B cell (primary cell): ENCODE results near the gene MEGF11. TPM values are rescaled to one million over a fixed set of nuclear protein-coding genes. Genes with fewer than 3 reads are reported as not detected.

Experiments
- ATAC-seq: fragments of 200-7000 bp; cut with Tn5 transposase; one replicate; pipeline ENCODE4 v1.10.0; 2021; ENCODE audit warnings: low read depth, mild to moderate bottlenecking, moderate number of reproducible peaks, moderate library complexity
- CTCF ChIA-PET: fragments of 350-600 bp; sonication (Branson Sonifier 250); formaldehyde crosslinking; loops from one replicate; lab custom pipeline; 2021; ENCODE audit warnings: antibody characterized with exemption, inconsistent platforms; lab: Charles Lee
- POLR2A ChIA-PET: fragments of 350-600 bp; sonication (Branson Sonifier 250); formaldehyde crosslinking; loops from one replicate; lab custom pipeline; 2021; ENCODE audit warnings: antibody characterized with exemption; lab: Charles Lee
- DNase-seq: peaks from one replicate; pipeline ENCODE4 v3.0.0; 2013
- H2AFZ ChIP-seq: 2 replicates; pipeline ENCODE4 v1.6.1; 2012; ENCODE audit warnings: mild to moderate bottlenecking, low read depth, low read length; ENCODE audit not compliant: insufficient read depth, poor library complexity, severe bottlenecking
- H3K27ac ChIP-seq, 2 donors: 1 replicate in 1 of 2; 2 replicates in 1 of 2; pipeline ENCODE4 v1.5.1; 2012 to 2013; ENCODE audit warnings: low read length in 2 of 2, mild to moderate bottlenecking in 2 of 2, moderate library complexity in 1 of 2
- H3K27me3 ChIP-seq, 4 experiments: fragments of 200-600 bp in 1 of 4; sonication (generic) in 1 of 4; replicated peaks in 1 of 4; 1 replicate in 2 of 4; 2 replicates in 2 of 4; pipeline versions ENCODE4 v1.6.1 to v1.7.0; 2013 to 2016; ENCODE audit warnings: low read length in 3 of 4, mild to moderate bottlenecking in 2 of 4, mixed read lengths in 1 of 4, moderate library complexity in 1 of 4; ENCODE audit not compliant: insufficient read depth in 4 of 4, control insufficient read depth in 3 of 4; ENCODE audit errors: control extremely low read depth in 1 of 4
- H3K36me3 ChIP-seq, 2 experiments: replicated peaks in 1 of 2; 1 replicate in 1 of 2; 2 replicates in 1 of 2; pipeline versions ENCODE4 v1.6.1 to v1.7.1; 2013; ENCODE audit warnings: low read length in 1 of 2; ENCODE audit not compliant: insufficient read depth in 2 of 2, control insufficient read depth in 1 of 2; ENCODE audit errors: control extremely low read depth in 1 of 2, extremely low read depth in 1 of 2
- H3K4me1 ChIP-seq, 2 donors: fragments of 200-600 bp in 1 of 2; sonication (generic) in 1 of 2; 1 replicate in 1 of 2; 2 replicates in 1 of 2; pipeline versions ENCODE4 v1.5.1 to v1.6.1; 2013 to 2017; ENCODE audit warnings: low read length in 2 of 2; ENCODE audit not compliant: control insufficient read depth in 2 of 2, insufficient read depth in 2 of 2
- H3K4me2 ChIP-seq: replicated peaks from 2 replicates; pipeline ENCODE3; 2012; ENCODE audit warnings: mild to moderate bottlenecking, low read depth, low read length; ENCODE audit not compliant: poor library complexity, severe bottlenecking
- H3K4me3 ChIP-seq, 5 experiments: fragments of 200-600 bp in 1 of 5; sonication (generic) in 1 of 5; 1 replicate in 3 of 5; 2 replicates in 2 of 5; pipeline versions ENCODE4 v1.5.1 to v1.7.0; 2011 to 2016; ENCODE audit warnings: low read length in 4 of 5, mild to moderate bottlenecking in 4 of 5, low read depth in 2 of 5, control low read depth in 1 of 5, moderate library complexity in 1 of 5; ENCODE audit not compliant: insufficient read depth in 1 of 5; ENCODE audit errors: control extremely low read depth in 1 of 5, extremely low read depth in 1 of 5
- H3K79me2 ChIP-seq: fragments of 200-600 bp; sonication (generic); one replicate; pipeline ENCODE4 v1.6.0; 2016; ENCODE audit warnings: low read length; ENCODE audit not compliant: control insufficient read depth, insufficient read depth
- H3K9ac ChIP-seq: fragments of 200-600 bp; sonication (generic); 2 replicates; pipeline ENCODE4 v1.6.1; 2017; ENCODE audit warnings: mild to moderate bottlenecking, low read length, moderate library complexity
- H3K9me3 ChIP-seq, 3 donors: one replicate each; pipeline versions ENCODE4 v1.6.1 to v1.7.1; 2013; ENCODE audit warnings: low read length in 2 of 3; ENCODE audit not compliant: control insufficient read depth in 2 of 3, insufficient read depth in 1 of 3; ENCODE audit errors: control extremely low read depth in 1 of 3
- H4K20me1 ChIP-seq: 2 replicates; pipeline ENCODE4 v1.6.0; 2012; ENCODE audit warnings: mild to moderate bottlenecking, low read length; ENCODE audit not compliant: insufficient read depth, control insufficient read depth, poor library complexity, severe bottlenecking
- H3K27ac Mint-ChIP-seq: one replicate; pipeline ENCODE4 v1.8.0; 2021; ENCODE audit warnings: mixed read lengths
- H3K27me3 Mint-ChIP-seq: one replicate; pipeline ENCODE4 v1.8.0; 2021; ENCODE audit warnings: mixed read lengths
- H3K4me1 Mint-ChIP-seq: one replicate; pipeline ENCODE4 v1.8.0; 2021; ENCODE audit warnings: mixed read lengths
- H3K4me3 Mint-ChIP-seq: one replicate; pipeline ENCODE4 v1.8.0; 2021; ENCODE audit warnings: mixed read lengths
- H3K9me3 Mint-ChIP-seq: one replicate; pipeline ENCODE4 v1.8.0; 2022; ENCODE audit warnings: mixed read lengths; ENCODE audit not compliant: insufficient read depth
- EZH2 ChIP-seq: IDR thresholded peaks from 2 replicates; pipeline ENCODE4 v1.6.1; 2012; ENCODE audit warnings: borderline replicate concordance, low read depth, mild to moderate bottlenecking, moderate library complexity, low read length; ENCODE audit not compliant: insufficient read depth, poor library complexity, severe bottlenecking
- WGBS: methylation state at CpG from one replicate; pipeline ENCODE4 v1.1.5; 2013; ENCODE audit warnings: missing lambda C conversion rate; ENCODE audit not compliant: insufficient coverage; 5-methylcytosine and 5-hydroxymethylcytosine counted together
- intact Hi-C: fragments of 100-400 bp; cut with micrococcal nuclease; formaldehyde crosslinking; loops from one replicate; pipeline ENCODE4 v1.10.0; 2022
- polyA plus RNA-seq: library from polyadenylated mRNA; depleted of rRNA; stranded (reverse); fragments of >200 nt; gene quantifications from 2 replicates; pipeline ENCODE4 v1.2.3, GENCODE V29; 2012
- total RNA-seq, 2 donors: library from RNA; stranded (reverse); fragments of 120-200 nt in 1 of 2; gene quantifications; 1 replicate in 1 of 2; 2 replicates in 1 of 2; pipeline versions ENCODE4 v1.2.3 to v1.2.4, GENCODE V29; 2013 to 2022
- TF ChIP-seq, protein P1 (sequence below): fragments of 200-600 bp; IDR thresholded peaks from one replicate; pipeline ENCODE4 v1.8.0; 2022; ENCODE audit warnings: antibody characterized with exemption, mild to moderate bottlenecking

The MEGF11 gene
- total and polyA plus RNA-seq, 2 donors (not counting 1 experiment from before 2014, with no cell fraction given), result 0.04 to 0.34 TPM

DNA sequence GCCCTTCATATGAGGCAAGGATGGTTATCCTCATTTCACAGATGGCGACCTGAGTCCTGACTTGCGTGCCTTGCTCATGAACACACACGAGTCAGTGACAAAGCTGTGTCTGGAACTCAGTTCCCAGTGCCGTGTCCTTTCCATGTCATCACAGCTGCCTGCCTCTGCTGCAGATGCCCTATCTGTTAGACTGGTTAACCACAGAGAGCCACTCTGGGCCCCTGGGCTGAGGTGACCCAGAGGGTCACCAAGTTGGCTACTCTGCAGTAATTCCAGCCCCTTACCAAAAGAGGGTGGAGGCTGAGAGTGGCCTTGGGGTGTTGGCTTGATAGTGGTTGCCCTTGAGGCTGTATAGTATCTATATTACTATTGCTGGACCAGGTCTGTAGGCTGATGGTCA is 343.2 kb downstream of the MEGF11 start:
- H3K9me3 Mint-ChIP-seq, result no peaks in the 10 kb centered on the region
- Histone ChIP-seq H3K9ac (no peak overlapping the region), H3K36me3 (peaks cover 0 to 20% of the 10 kb centered on the region in 2 experiments), H3K79me2 (no peaks in the 10 kb centered on the region), H3K4me1 (peaks cover 7 to 8% of the 10 kb centered on the region in 2 donors), H2AFZ (no peak overlapping the region), H3K4me2 (no peak overlapping the region), H3K9me3 (no peaks in the 10 kb centered on the region), H3K27me3 (no peaks in the 10 kb centered on the region), H3K4me3 (no peak overlapping the region), H3K27ac (no peak overlapping the region), H4K20me1 (no peaks in the 10 kb centered on the region)
- ChIA-PET CTCF (no interaction called here), POLR2A (no interaction called here)
- DNase-seq (no peak), ATAC-seq (no peak)
- H3K4me3 Mint-ChIP-seq, result no peak overlapping the region
- intact Hi-C loops, result no loop called here
- WGBS, result 97% methylated on average over 4 of the region's 4 CpGs
- no peaks in the 10 kb centered on the region for H3K27me3 Mint-ChIP-seq
- TF ChIP-seq, protein P1, sequence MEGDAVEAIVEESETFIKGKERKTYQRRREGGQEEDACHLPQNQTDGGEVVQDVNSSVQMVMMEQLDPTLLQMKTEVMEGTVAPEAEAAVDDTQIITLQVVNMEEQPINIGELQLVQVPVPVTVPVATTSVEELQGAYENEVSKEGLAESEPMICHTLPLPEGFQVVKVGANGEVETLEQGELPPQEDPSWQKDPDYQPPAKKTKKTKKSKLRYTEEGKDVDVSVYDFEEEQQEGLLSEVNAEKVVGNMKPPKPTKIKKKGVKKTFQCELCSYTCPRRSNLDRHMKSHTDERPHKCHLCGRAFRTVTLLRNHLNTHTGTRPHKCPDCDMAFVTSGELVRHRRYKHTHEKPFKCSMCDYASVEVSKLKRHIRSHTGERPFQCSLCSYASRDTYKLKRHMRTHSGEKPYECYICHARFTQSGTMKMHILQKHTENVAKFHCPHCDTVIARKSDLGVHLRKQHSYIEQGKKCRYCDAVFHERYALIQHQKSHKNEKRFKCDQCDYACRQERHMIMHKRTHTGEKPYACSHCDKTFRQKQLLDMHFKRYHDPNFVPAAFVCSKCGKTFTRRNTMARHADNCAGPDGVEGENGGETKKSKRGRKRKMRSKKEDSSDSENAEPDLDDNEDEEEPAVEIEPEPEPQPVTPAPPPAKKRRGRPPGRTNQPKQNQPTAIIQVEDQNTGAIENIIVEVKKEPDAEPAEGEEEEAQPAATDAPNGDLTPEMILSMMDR, result no peak
- TF ChIP-seq EZH2, result no peak
- no peak overlapping the region for H3K27ac Mint-ChIP-seq
- peaks cover 10% of the 10 kb centered on the region for H3K4me1 Mint-ChIP-seq

DNA sequence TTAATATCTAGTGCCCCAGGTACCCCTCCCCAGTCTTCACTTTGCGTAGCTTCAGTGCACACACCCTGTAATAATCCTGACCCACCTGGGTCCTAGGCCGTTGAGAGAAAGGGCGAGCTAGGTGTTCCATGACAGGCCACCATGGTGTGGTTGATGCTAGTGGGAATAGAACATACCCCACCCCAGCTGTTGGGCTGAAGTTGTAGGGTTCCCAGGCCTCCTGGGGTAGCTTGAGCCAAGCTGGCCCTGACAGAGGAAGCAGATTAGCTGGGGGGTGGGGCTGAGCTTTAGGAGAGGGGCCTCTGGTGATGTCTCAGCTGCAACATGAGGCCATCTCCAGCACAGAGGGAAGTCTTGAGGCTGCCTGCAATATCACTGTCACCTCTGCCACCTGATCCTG is 343.7 kb downstream of the MEGF11 start:
- no peak overlapping the region for H3K4me3 ChIP-seq
- ChIA-PET CTCF (no interaction called here), POLR2A (no interaction called here)
- peaks cover 2 to 3% of the 10 kb centered on the region in 2 donors for H3K4me1 ChIP-seq
- no peaks in the 10 kb centered on the region for H4K20me1 ChIP-seq
- no peak overlapping the region for H3K9ac ChIP-seq
- H3K9me3 ChIP-seq, result no peaks in the 10 kb centered on the region
- no peaks in the 10 kb centered on the region for H3K27me3 ChIP-seq
- intact Hi-C loops, result no loop called here
- H3K36me3 ChIP-seq, result peaks cover 0 to 24% of the 10 kb centered on the region in 2 experiments
- peaks cover 5% of the 10 kb centered on the region for H3K4me1 Mint-ChIP-seq
- H3K9me3 Mint-ChIP-seq, result no peaks in the 10 kb centered on the region
- no peak overlapping the region for H3K27ac ChIP-seq
- no peak overlapping the region for H3K4me3 Mint-ChIP-seq
- no peak overlapping the region for H2AFZ ChIP-seq
- TF ChIP-seq EZH2, result no peak
- TF ChIP-seq, protein P1, result no peak
- H3K79me2 ChIP-seq, result no peaks in the 10 kb centered on the region
- H3K27ac Mint-ChIP-seq, result no peak overlapping the region
- no peak overlapping the region for H3K4me2 ChIP-seq
- ATAC-seq (no peak), DNase-seq (no peak)
- no CpG with 5 or more reads among the region's 3 CpGs for WGBS
- H3K27me3 Mint-ChIP-seq, result no peaks in the 10 kb centered on the region
